Femur (tissue), 1 donor: ENCODE data around the gene KRTAP3-2.

Experiments
- DNase-seq: peaks from one replicate; pipeline ENCODE4 v3.0.0-alpha.2; 2017

KRTAP3-2 gene

DNA sequence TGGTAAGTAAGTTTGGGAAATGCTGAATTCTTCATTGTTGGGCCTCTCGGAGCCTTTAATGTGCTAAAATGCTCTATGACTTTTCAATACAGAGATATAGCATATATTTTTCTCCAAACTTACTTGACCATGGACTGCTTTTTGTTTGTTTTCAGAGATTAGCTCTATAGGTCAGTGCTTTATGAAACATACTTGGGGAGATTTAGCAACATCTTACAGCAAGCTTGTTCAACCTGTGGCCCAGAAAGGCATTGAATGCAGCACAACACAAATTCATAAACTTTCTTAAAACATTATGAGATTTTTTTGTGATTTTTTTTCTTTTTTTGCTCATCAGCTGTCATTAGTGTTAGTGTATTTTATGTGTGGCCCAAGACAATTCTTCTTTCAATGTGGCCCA is 10.2 kb upstream of the KRTAP3-2 start:
- no peak for DNase-seq

DNA sequence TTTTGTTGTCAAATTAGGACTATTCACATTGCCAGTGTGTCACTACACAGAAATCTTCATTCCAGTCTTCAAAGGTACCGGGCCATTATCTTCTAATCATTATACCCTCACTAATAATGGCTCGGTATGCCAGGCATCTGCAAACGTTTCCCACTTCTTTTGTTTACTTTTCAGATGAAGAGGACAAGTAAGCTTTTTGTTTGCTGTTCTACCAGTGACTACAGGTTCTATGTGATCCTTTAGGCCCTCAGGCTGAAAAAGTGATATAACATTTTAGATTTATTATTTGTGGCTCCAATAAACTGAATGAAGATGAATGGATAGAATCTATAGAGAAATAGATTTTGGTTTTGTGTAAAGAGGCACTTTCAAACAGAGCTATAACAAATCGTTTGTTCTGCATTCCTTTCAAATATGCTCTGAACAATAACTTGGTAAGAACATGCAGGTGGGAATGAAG is 9.6 kb upstream of the KRTAP3-2 start:
- DNase-seq, result no peak

DNA sequence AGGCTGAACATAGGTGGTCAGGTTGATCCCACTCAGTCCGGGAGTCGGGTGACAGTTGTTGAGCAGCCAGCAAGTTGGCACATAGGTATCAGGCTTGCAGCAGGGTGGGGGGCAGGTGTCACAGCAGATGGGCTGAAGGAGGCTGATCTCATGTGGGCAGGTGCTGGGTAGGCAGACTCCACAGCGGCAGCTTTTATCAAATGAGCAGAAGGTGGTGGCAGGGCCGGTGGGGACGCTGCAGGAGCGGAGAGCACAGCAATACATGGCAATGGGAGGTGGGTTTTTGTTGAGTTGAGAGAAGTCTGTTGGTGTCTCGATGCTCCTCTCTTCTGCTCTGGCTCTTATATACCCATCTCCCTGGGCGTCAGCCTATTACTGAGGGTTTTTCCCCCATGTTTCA is 9.1 kb upstream of the KRTAP3-2 start, which contains the start of gene KRTAP3-1:
TSS of gene KRTAP3-1 (minus strand) at position 318 of the 400 bp plus-strand sequence. CDS start at position 264, 54 bp downstream.
- DNase-seq, result no peak

DNA sequence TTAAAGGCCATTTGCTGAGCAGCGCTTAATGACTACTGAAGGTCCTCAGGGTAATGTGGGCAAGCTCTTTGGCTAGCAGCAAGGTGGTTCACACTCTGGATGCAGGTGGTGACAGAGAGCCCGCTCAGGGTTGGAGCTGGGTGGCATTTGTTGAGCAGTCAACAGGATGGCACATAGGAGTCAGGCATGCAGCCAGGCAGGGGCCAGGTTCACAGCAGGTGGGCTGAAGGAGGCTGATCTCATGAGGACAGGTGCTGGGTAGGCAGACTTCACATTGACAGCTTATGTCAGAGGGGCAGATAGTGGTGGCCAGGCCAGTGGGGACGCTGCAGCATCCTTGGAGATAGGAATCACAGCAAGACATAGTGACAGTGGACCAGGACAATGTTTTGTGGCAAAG is 4.7 kb upstream of the KRTAP3-2 start:
- DNase-seq, result no peak

DNA sequence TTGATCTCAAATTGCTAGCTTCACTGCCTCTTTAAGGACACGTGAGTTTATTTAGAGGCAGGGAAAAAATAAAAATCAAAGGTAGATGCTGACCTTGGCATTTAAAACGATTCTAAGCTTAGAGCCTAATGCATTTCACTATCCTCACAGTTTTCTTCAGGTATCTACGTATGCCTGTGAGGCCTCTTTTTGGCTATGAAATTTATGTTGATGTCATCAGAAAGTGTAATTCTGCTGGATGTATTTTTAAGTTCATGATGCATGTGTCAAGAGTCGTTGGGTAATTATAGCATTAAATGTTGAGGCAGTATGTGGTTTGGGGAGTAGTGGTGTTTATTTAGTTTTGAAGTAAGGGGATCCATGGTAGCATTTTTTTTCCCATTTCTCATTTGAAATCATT is 4.2 kb upstream of the KRTAP3-2 start:
- no peak for DNase-seq

DNA sequence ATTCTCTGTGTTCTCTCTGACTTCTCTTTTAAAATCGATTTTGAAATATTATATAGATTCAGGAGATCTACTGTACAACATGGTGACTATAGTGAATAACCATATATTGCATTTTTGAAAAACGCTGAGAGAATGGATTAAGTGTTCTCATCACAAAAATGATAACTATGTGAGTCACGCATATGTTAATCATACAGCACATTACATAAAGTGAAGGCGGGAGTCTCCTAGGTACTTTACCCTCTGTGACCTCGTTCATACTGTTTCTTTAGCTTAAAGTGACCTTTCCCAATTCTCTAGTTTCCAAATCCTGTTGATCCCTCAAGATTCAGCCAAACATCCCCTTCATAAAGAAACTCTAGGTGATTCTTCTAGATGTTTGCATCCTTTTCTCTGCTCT is 3.1 kb upstream of the KRTAP3-2 start:
- no peak for DNase-seq

DNA sequence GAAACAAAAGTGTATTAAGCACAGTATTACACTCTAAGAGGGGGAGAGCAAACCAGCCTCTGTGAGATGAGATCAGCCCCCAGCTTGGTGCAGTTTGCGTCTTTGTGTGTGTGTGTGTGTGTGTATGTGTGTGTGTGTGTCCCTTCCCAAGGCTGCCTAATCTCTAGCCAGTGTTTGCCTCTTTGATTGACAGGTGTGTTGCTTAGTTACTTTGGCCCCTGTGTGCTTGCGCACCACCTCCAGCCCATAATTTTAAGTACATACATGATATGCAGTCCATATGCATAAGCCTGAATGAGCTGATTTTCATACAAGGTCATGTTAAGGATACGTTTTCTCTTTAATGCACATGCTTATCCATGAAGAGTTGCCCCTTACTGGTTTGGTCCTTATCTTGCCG is 2.1 kb upstream of the KRTAP3-2 start:
- DNase-seq, result no peak

DNA sequence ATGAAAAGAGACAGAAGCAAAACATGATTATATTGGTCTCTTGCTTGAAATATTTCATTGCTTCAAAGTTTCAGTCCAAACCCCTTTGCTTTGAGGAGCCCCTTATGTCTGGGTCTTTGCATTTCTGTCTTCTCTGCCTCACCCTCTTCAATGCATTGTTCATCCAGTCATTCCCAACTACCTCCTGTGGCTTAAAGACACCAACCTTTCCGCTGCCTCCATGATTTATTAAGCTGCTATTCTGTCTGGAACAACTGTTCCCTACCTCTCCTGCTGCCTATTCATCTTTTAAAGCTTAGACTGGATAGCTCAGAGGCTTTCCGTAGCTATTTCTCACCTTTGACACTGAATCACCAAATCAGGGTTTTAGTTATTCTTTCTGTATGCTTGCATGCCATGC is 2.3 kb downstream of the KRTAP3-2 start:
- DNase-seq, result no peak

DNA sequence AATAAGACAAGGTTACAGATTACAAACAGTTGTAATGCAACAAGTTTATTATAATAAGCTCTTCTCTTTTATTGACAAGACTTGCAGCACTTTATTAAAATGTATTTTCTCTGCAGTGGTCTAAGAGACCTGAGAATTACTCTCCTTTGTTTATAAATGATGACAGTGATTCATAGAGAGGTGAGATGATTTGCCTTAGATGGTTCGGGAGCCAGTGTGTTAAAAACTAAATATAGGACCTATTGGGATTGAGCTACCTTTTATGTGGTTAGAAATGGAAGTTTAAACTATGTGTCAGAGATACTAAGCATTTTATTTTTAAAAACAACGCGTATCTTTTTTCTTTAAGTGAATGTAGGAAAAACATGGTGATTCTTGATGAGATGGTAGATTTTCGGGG is 2.9 kb downstream of the KRTAP3-2 start:
- DNase-seq, result no peak

DNA sequence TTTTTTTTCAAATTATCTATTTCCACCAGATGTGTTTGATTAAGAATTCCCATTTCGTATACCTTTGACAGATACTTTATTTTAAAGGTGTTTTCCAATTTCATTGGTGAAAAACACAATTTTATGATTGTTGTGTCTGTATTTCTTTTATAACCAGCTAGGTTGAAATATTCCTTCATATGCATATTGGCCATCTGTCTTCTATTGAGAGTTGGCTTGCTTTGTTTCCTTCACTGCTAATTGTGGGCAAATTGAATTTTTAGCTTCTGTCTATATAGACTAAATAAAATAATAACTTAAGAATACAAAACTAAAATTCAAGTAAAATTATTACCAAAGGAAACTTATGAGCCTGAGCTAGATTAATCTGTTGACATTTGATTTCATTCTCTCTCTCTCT is 4.6 kb downstream of the KRTAP3-2 start:
- no peak for DNase-seq

DNA sequence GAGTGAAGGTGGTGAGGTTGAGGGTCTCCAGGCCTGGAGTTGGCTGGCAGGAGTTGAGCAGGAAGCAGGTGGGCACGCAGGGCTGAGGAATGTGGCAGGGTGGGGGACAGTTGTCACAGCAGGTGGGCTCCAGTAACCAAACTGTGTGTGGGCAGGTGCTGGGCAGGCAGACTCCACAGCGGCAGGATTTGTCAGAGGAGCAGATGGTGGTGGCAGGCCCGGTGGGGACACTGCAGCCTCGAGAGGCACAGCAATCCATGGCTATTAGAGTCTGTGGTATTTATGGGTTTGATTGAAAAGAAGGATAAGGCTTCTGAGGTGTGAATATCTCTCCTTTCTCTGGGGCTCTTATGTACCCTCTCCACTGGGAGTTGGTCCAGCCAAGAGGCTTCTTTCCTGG is 5.9 kb downstream of the KRTAP3-2 start, which contains the start of gene KRTAP3-3:
TSS of gene KRTAP3-3 (minus strand) at position 326 of the 400 bp plus-strand sequence. CDS start at position 259, 67 bp downstream.
- DNase-seq, result peak; percentile 17

DNA sequence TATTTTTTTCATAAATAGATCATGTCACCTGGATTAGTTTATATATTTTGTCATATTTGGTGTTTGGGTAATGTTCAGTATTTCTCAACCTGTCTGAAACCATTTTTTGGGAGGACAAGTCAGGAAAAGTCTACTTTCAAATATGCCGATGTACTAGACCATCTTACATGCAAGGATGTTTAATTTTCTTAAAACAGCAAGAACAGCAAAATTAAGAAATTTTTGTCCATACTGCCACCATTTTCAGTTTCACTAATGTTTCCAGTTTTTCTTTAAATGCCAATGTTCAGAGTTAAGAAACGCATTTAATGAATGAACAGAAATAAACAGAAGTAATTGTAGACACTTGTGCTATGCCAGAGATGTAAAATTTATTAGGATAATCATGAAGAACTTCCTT is 6.6 kb downstream of the KRTAP3-2 start:
- no peak for DNase-seq

DNA sequence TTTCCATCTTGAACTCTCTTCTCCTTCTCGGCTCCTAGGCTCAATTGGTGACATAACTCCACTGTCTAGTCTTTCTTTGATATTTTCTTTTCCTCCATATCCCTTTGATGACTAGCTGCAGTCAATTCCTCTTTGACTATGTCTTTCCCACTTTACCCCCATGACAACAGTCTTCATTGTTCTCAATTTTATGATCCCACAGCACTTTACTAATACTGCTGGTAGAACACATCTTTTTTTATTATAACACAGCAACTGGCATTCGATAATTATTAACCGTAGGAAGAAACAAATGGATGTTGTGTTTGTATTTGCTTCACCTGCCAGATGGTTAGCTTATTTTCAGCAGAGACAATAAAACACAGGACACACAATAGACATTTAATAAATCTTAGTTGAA is 7.0 kb downstream of the KRTAP3-2 start:
- no peak for DNase-seq

DNA sequence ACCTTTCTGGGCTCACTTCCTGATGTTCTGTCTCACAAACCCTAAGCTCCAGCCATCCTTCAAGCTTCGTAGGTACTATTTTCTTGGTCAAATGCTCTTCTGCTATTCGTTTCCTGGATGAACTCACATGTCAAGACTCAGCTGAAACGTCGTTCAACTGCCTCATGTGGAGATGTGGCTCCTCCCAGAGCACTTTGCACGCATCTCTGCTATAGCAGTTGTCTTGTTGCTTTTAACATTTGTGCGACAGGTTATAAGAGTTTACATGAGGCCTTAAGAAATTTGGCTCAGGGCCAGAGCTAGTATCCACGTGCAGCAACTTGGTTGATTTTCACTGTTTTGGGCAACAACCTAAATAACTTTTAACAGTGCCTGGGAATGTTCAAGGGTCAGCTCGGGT is 12.8 kb downstream of the KRTAP3-2 start:
- no peak for DNase-seq

DNA sequence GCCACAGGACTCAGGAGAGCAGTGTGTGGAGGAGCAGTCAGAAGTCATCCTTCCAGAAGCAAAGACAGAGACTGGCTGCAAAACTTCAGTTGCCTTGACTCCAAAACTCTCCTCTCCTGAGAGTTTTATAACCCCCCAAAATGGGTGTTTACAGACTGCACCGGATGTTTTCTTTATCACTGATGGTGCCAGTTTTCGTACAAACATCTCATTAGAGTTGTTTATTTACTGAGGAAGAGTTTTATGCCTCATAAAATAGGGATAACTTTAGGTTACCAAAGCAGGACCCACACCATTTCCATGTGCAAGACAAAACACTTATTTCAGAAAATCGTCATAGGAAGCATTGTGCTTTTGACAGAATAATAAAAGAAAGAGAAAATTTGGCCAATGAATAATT is 15.5 kb downstream of the KRTAP3-2 start, which contains the start of gene KRT40:
TSS of gene KRT40 (minus strand) at position 101 of the 400 bp plus-strand sequence. CDS start at position 48, 53 bp downstream.
- no peak for DNase-seq

DNA sequence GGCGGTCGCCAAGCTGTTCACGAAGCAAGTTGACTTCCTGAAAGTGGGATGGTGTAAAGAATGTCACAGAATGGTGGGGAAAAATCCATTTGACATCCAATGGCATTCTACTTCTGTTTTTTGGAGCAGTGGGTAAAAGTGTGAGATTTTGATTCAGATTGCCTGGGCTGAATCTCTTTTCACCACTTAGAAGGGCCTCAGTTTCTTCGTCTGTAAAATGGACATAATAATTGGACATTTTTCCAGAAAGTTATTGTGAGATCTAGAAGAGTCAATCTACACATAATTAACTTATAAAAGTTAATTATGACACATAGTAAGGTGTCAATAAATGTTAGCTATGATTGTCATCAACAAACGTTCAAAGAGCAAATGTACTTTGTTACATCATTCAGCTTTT is 18.6 kb downstream of the KRTAP3-2 start:
- DNase-seq, result no peak

DNA sequence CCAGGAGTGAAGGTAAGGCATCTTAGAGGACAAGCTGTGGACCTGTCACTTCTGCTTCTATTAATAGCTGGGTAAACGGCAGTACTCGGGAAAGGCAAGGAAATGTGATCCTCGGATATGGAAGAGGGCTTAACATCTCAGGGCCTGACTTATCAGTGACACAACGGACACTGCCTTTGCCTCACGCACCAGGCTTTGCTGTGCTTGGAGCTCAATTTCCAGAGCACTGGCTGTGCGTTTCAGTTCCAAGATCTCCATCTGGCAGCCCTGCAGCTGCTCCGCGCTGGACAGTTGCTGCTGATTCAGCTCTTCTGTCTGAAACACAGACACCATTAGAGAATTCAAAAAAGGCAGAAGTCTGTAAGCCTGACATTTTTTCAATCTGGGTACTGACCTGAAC is 19.1 kb downstream of the KRTAP3-2 start:
- DNase-seq, result peak; percentile 81

DNA sequence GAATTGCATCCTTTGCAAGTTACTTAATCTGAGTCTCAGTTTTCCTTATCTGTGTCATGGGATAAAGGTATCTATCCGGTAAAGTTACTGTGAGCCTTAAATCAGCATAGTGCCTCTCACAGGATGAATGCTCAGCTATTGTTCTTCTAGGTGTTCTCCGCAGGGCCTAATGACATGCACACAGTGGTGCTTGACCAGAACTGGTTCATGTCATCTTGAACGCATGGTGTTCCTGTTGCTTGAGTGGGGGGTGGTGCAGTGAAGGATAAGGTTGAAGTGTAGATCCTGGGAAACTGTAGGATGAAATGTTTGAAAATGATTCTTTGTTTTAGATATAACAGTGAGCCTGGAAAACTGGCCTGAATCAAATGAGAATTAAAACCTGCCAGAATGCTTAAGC is 19.6 kb downstream of the KRTAP3-2 start:
- no peak for DNase-seq

DNA sequence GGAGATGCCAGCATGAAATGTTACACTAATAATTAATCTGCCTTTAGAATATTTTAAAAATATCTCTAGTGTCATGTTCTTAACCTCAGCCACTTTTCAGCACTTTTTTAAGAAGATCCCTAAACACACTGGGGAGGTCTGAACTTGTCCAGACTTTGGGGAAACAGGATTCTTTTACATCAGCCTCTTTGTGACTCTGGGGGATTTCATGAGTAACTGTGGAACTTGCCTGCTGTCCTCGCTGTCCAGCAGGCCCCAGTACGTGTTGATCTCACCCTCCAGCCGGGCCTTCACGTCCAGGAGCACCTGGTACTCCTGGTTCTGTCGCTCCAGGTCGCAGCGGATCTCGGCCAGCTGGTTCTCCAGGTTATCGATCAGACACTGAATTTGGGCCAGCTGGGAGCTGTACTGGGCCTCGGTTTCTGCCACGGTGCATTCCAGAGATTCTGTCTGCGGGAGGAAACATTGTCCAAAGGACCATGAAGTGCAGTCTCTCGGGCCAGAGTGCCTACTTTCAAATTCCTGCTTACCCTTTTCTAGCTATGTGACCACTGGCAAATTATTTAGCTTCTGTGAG is 21.0 kb downstream of the KRTAP3-2 start:
- DNase-seq, result no peak

DNA sequence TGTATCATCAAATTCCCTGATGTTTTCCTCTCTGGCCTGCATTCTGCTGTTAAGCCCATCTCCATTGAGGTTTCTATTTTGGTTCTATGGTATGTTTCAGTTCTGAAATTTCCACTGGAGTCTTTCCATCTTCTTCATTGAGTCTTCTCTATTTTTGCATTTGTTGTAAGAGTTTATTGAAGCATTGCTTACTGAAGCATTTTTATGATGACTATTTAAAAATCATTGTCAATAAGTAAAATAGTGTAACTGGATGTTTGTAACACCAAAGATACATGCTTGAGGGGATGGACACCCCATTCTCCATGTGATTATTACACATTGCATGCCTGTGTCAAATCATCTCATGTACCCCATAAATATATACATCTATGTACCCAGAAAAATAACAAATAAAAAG is 24.2 kb downstream of the KRTAP3-2 start:
- DNase-seq, result no peak

DNA sequence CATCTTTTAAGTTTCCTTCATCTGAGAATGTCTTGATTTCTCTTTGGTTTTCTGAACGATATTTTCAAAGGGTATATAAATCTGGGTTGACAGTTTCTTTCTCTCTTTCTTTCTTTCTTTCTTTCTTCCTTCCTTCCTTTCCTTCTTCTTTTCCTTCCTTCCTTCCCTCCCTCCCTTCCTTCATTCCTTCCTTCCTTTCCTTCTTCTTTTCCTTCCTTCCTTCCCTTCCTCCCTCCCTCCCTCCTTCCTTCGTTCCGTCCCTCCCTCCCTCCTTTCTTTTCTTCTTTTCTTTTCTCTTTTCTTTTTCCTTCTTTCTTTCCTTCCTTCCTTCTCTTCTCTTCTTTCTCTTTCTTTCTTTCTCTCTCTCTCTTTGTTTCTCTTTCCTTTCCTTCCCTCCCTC is 25.3 kb downstream of the KRTAP3-2 start:
- no peak for DNase-seq

DNA sequence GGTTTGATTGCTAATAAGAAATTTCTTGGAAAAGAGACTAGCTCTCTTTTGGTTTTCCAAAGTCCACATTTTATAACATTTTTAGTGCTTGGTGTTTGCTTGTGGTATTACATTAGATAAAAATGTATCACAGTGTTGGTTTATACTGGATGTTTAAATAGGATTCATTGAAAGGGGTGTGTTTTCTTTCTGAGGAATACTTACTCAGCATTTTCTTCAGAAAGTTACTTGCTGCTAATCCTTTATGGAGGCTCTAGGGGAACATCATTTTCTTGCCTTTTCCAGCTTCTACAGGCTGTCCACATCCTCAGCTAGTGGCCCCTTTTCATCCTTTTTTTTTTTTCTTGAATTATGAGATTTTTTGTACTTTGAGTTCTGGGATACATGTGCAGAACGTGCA is 32.1 kb downstream of the KRTAP3-2 start:
- DNase-seq, result no peak

DNA sequence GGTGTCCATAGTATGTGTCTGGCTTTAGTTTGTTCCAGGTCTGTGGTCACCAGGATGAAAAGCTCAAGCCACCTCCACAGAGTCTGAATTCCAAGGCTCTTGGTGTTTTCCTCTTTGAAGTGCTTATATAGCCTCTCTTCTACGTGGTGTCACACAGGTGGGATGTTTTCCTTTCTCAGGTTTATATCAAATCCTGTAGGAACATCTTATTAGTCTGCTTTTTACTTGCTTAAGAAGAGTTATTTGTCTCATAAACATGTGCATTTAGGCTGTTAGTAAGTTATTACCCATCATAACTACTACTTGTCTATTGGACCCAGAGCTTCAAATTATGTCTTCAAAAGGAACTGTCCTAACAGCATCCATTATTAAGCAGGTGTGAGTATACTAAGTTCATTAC is 32.9 kb downstream of the KRTAP3-2 start, which contains the start of gene KRT39:
TSS of gene KRT39 (minus strand) at position 101 of the 400 bp plus-strand sequence. CDS start at position 9, 92 bp downstream.
- no peak for DNase-seq

DNA sequence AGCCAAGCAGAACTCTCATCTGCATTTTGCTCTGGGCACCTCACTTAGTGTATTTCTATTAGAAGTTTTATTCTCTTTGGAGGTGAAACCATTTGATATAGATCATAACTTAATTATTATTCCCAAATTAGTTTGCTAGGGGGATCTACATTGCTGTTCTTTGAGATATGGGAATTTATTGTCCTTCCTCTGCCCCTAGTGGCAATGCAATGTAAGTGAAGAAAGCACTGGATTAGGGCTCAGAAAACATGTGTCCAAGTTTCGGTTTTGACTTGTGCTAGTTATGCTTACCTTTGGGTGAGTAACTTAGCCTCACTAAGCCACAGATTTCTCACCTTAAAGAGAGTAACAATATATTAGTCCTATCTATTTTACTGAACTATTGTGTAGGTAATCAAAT is 35.9 kb downstream of the KRTAP3-2 start:
- no peak for DNase-seq

DNA sequence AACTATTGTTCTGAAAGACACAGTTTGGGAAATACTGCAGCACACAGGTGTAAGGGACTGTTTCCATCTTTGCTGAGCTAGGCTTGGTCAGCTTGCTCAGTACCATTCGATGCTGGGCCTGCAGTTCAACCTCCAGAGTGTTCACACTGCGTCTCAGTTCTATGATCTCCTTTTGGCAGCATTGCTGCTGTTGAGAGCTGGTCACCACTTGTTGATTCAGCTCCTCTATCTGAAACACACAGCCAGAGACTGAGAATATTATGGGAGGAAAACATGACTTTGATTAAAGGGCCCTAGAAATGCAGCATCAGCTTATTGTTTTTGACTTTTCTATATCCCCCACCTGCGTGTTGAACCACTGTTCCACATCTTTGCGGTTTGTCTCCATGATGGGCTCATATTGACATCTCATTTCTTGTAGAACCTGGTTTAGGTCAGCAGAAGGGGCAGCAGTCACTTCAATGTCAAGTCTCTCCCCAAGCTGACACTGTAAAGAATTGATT is 37.6 kb downstream of the KRTAP3-2 start:
- no peak for DNase-seq
